RPMI7951 (cell line): ENCODE results near the gene COL4A2. TPM values are rescaled to one million over a fixed set of nuclear protein-coding genes. Genes with fewer than 3 reads are reported as not detected.

Experiments used
- DNase-seq: peaks from one replicate; pipeline ENCODE4 v3.0.0-alpha.2; 2012; ENCODE audit warnings: low read depth
- total RNA-seq: library from RNA; depleted of rRNA; stranded (reverse); fragments of >200 nt; shearing (Covaris generic); gene quantifications from 2 replicates; pipeline ENCODE4 v1.2.3, GENCODE V29; 2014; rRNA removed

The COL4A2 gene
- total RNA-seq, result 181 and 212 TPM in 2 replicates

- peak; percentile 76 for DNase-seq
Measured at GRCh38 chr13:110306960-110307766, at the start of gene COL4A2, which contains the start of gene COL4A1. TSS of gene COL4A2 (plus strand) at chr13:110307284. CDS start at chr13:110307904, 620 bp downstream. TSS of gene COL4A1 (minus strand) at chr13:110307157. CDS start at chr13:110307027, 130 bp downstream.

- peak; percentile 10 for DNase-seq
Measured at GRCh38 chr13:110257408-110257807, 49.7 kb upstream of the COL4A2 start.

- DNase-seq, result peak; percentile 46
Measured at GRCh38 chr13:110258876-110259631, 48.0 kb upstream of the COL4A2 start.

- DNase-seq, result peak; percentile 43
Measured at GRCh38 chr13:110259651-110260050, 47.4 kb upstream of the COL4A2 start.

- DNase-seq, result no peak
Measured at GRCh38 chr13:110261166-110262081, 45.7 kb upstream of the COL4A2 start.

GRCh38 chr13:110262082-110262436 is 45.0 kb upstream of the COL4A2 start:
- DNase-seq, result no peak

- DNase-seq, result no peak
Measured at GRCh38 chr13:110262508-110263291, 44.4 kb upstream of the COL4A2 start.

GRCh38 chr13:110263404-110263803 is 43.7 kb upstream of the COL4A2 start:
- no peak for DNase-seq

GRCh38 chr13:110263888-110264287 is 43.2 kb upstream of the COL4A2 start:
- DNase-seq, result no peak

GRCh38 chr13:110264685-110265275 is 42.3 kb upstream of the COL4A2 start:
- DNase-seq, result no peak

- no peak for DNase-seq
Measured at GRCh38 chr13:110265341-110265681, 41.8 kb upstream of the COL4A2 start.

GRCh38 chr13:110265682-110266430 is 41.2 kb upstream of the COL4A2 start:
- DNase-seq, result no peak

- DNase-seq, result no peak
Measured at GRCh38 chr13:110266431-110266809, 40.7 kb upstream of the COL4A2 start.

GRCh38 chr13:110266983-110267382 is 40.1 kb upstream of the COL4A2 start:
- DNase-seq, result no peak

GRCh38 chr13:110268061-110268460 is 39.0 kb upstream of the COL4A2 start:
- no peak for DNase-seq

- no peak for DNase-seq
Measured at GRCh38 chr13:110268576-110269185, 38.4 kb upstream of the COL4A2 start.

- no peak for DNase-seq
Measured at GRCh38 chr13:110269509-110270185, 37.4 kb upstream of the COL4A2 start.

- DNase-seq, result no peak
Measured at GRCh38 chr13:110270507-110270906, 36.6 kb upstream of the COL4A2 start.

- DNase-seq, result no peak
Measured at GRCh38 chr13:110271313-110271712, 35.8 kb upstream of the COL4A2 start.
